ENCODE results near the gene MAML3.

Gene MAML3

GRCh38 chr4:140054861-140055260 is 99.1 kb downstream of the MAML3 start:
- no peak for DNase-seq (ENCODE audit: low spot score)
- TF ChIP-seq, protein P1, sequence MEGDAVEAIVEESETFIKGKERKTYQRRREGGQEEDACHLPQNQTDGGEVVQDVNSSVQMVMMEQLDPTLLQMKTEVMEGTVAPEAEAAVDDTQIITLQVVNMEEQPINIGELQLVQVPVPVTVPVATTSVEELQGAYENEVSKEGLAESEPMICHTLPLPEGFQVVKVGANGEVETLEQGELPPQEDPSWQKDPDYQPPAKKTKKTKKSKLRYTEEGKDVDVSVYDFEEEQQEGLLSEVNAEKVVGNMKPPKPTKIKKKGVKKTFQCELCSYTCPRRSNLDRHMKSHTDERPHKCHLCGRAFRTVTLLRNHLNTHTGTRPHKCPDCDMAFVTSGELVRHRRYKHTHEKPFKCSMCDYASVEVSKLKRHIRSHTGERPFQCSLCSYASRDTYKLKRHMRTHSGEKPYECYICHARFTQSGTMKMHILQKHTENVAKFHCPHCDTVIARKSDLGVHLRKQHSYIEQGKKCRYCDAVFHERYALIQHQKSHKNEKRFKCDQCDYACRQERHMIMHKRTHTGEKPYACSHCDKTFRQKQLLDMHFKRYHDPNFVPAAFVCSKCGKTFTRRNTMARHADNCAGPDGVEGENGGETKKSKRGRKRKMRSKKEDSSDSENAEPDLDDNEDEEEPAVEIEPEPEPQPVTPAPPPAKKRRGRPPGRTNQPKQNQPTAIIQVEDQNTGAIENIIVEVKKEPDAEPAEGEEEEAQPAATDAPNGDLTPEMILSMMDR (IDR thresholded peaks at IDR 0.05; ENCODE audit: extremely low read depth, missing control alignments): no peak

DNA sequence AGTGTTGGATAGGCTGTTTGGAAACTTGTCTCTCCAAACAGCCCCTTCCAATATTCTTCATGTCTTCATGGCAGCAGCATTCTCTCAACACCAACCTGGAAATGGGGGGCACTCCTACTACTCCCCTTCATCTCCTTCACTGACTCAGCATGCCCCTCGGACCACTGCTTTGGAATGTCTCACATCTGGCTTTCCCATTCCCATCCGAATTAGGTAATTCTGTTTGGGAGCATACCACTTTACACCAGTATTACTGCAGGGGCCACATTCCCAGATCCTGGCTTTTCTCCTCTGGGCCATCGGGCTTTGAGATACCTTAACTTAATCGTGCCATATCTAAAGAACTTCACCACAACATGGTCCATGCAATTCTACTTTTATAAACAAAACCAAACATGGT is 100.8 kb downstream of the MAML3 start:
- TF ChIP-seq, protein P1 (IDR thresholded peaks at IDR 0.05; ENCODE audit: extremely low read depth, missing control alignments): no peak
- DNase-seq (ENCODE audit: low spot score): no peak

DNA sequence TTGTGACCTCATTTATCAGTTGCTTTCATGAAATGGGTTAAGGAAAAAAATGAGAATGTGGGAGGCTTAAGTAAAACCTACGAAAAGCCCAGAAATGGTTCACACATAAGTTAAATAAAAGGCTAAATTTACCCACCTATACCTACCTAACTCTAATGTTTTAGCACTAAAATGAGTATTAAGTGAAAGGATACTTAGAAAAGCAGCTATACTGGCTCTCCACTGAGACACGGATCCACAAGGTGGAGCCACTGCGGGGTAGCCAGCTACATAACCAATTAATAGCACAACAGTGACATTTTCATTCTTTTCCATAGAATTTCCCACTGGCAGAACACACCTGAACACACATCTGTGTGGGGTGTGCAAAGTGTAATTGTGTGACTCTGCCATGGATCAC is 101.9 kb downstream of the MAML3 start:
- TF ChIP-seq, protein P1 (IDR thresholded peaks at IDR 0.05; ENCODE audit: extremely low read depth, missing control alignments): peak; percentile 43
- peak; percentile 22 for DNase-seq (ENCODE audit: low spot score)

DNA sequence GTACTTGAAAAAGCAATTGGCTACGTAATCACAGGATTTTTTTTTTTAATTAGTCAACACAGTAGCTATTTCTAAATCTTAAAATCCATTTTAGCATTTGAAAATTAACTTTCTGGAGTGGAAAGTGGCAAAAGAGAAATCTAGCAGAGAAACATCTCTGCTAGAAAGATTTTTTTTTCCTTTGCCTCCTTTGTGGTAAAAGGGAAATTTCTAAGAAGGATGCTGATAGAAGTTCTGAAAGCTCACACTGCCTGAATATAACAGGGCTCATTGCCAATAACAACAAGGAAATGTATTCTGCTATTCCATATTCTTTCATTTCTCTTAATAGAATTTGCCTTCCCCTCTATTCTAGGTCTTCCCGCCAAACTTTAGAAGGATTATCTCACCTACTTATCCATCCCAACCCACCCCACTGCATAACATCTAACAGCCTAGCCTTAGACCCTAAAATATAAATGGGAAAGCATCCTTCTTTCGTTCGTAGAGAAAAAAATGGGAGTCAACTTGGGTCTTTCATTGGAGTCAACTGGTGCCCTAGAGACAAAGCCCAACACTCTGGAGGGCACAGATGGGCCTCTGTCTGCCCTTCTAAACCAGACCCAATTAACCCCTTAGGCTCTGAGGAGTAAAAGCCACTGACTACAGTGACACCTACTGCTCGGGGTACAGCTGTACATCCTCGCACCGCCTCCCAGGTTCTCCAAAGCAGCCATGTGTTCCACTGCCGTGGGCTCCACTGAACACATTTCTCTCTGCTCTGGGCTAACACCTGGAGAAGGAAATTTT is 103.9 kb downstream of the MAML3 start:
- TF ChIP-seq, protein P1 (IDR thresholded peaks at IDR 0.05; ENCODE audit: extremely low read depth, missing control alignments): peak; percentile 12
- peak; percentile 31 for DNase-seq (ENCODE audit: low spot score)

DNA sequence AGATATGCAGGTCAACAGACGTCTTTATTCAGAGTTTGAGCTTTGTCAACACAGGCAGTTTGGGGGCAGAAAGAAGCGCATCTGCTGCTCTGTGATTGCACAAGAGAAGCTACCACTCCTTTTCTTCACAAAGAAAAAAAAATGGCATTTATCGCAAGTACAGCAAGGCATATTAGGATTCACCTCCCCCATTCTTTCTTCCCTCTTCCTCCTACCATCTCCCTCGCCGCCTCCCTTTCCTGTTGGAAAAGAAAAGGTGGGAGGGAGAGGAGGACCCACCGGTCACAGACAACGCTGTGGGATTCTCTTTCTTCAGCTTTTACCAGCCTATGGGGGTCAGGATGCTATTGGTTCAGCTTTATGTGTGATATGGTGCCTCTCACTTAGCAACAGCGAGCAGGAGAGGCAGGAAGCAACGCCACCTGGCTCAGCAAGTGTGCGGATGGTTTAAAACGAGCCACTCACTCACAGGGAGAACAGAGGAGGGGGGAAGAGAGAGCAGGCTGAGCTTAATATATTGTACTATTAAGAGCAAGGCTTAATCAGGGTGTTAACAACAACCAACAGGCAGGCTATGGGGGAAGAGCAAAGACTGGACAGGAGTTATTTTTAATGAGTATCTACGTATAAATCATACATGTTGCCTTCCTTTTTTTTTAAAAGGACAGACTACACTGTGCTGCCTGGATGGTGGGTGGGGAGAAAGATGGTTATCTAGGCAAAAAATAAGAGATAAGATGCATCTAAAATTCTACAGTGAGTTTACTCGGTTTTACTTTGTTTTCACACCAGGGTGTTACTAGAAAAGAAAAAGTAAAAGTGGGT is 104.7 kb downstream of the MAML3 start:
- TF ChIP-seq, protein P1 (IDR thresholded peaks at IDR 0.05; ENCODE audit: extremely low read depth, missing control alignments): no peak
- DNase-seq (ENCODE audit: low spot score): peak; percentile 25

DNA sequence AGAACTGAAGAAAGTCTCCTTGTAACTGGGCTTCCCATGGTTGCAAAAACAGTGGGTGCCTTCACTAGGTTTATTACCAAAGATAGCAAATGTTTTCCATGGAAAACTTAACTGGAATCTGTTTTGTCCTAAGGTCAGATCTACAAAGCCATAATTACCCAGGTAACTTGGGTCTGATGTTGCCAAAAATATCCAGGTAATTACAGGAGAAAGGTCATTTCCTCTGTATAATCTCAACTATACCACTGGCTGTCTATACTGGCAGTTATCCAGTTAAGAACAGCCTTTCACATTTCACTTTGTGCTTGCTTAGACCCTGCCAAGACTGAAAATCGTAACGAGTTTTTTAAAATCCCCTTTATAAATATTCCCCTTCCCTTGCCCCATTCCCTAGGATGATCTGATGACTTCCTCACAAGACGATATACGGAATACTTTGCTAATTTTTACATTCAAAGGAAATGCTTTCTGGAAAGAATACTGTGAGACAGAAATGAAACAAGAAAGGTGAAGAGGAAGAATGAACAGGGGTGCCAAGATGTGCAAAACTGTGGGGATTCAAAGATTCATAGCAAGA is 105.5 kb downstream of the MAML3 start:
- TF ChIP-seq, protein P1 (IDR thresholded peaks at IDR 0.05; ENCODE audit: extremely low read depth, missing control alignments): no peak
- DNase-seq (ENCODE audit: low spot score): no peak

- DNase-seq (ENCODE audit: low spot score): no peak
Measured at GRCh38 chr4:140047786-140048185, 106.2 kb downstream of the MAML3 start.

More at GRCh38 chr4:140047786-140048185, 106.2 kb downstream of the MAML3 start:
- TF ChIP-seq, protein P1 (IDR thresholded peaks at IDR 0.05; ENCODE audit: extremely low read depth, missing control alignments): no peak
